DMS 273 treated with DMSO at 0.1 percent for 48 hours (cell line): ENCODE data around the gene IFNL1.
"Not testable (repeated sequence)": the region's sequence is repeated elsewhere in the genome, so short reads cannot be mapped to it uniquely, and the experiment has no call there.

Source experiments
- DNase-seq: peaks from one replicate; lab custom pipeline; 2025; lab: John Stamatoyannopoulos, UW

Gene IFNL1

DNA sequence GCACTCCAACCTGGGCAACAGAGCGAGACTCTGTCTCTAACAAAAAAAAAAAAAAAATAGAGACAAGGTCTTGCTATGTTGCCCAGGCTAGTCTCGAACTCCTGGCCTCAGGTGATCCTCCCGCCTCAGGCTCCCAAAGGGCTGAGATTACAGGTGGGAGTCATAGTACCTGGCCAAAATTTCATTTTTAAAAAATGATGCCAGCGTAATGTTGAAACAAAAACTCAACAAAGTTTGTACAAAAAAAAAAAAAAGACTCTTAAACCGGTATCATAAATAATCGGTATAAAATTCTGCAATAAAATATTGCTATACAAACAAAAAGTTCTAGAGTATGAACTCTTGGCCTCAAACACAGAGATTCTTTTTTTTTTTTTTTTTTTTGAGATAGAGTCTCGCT lies 36.1 kb downstream of the IFNL1 start:
- DNase-seq: no peak

DNA sequence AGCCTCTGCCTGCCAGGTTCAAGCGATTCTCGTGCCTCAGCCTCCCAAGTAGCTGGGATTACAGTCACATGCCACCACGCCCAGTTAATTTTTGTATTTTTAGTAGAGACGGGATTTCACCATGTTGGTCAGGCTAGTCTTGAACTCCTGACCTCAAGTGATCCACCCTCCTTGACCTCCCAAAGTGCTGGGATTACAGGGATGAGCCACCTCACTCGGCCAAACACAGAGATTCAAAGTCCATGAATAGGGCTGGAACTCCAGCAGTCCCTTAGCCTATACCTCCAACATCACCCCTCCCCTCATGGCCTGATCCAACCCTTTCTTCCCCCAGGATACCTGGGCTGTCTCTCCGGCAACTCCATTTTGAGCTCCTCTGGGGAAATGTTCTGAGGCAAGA lies 36.5 kb downstream of the IFNL1 start:
- not testable (repeated sequence) for DNase-seq

DNA sequence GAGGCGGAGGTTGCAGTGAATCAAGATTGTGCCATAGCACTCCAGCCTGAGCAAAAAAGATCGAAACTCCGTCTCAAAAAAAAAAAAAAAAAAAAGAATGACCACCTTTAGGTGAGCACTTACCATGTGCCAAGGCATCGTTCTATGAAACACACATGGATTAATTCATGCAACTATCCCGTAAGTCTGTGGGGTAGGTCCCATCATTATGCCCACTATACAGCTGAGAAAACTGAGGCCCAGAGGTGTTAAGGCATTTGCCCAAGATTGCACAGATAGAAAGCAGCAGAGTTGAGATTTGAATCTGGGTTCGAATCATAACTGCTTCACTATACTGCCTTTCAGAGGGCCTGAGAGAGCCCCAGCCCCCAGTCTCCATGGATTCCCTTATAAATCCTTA lies 37.3 kb downstream of the IFNL1 start:
- DNase-seq: no peak

- DNase-seq: no peak
Observed at GRCh38 chr19:39334444-39334976, 38.3 kb downstream of the IFNL1 start.

DNA sequence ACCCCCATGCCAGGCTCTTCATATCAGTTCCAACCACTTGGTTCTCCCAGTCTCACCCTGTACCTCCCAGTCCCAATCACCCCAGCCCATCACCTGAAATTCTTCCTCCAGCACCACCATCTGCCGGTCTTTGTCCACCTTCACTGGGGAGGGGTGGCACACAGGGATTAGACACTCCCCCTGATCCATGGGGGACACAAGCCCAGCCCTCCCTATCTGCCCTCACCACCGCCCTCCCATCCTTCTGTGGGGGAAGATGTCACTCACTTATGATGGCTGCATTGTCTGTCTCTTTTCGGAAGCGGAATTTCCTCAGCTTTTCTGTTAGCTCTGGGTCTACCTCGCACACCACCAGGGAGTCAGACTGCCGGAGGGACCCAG lies 39.0 kb downstream of the IFNL1 start:
- DNase-seq: no peak

GRCh38 chr19:39336483-39336882 lies 40.3 kb downstream of the IFNL1 start:
- no peak for DNase-seq

- no peak for DNase-seq
Observed at GRCh38 chr19:39339674-39340073, 43.5 kb downstream of the IFNL1 start.

- DNase-seq: not testable (repeated sequence)
Observed at GRCh38 chr19:39340156-39340555, 43.9 kb downstream of the IFNL1 start.

DNA sequence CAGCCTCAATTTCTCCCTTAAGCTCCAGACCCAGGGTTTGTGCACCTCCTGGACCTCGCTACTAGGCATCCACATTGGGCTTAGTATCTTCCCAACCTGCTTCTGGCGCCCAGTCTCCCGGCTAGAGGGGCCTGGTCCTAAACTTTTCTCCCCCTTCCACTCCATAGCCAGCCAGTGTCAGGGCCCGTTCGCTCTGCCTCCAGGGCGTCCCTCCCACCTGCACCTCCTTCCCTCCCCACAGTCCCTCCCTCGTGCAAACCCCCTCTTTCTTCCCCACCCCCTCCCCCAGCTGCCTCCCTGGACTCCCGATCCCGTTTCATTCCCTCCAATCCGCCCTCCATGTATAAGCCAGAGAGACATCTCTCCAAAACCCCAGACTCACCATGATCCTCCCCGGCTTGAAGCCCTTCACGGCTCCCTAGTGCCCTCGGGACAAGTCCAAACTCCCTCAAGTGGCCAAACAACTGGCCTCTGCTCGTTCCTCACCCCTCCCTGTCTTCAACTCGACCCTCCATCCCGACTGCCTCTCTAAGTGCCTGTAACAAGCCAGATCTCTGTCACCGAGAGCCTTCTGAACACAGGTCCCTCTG lies 45.0 kb downstream of the IFNL1 start:
- no peak for DNase-seq

- peak; percentile 96 for DNase-seq
Observed at GRCh38 chr19:39341719-39342604, 45.8 kb downstream of the IFNL1 start, which contains the start of gene SAMD4B. TSS of gene SAMD4B (plus strand) at chr19:39342421. CDS start at chr19:39356894, 14,473 bp downstream.

DNA sequence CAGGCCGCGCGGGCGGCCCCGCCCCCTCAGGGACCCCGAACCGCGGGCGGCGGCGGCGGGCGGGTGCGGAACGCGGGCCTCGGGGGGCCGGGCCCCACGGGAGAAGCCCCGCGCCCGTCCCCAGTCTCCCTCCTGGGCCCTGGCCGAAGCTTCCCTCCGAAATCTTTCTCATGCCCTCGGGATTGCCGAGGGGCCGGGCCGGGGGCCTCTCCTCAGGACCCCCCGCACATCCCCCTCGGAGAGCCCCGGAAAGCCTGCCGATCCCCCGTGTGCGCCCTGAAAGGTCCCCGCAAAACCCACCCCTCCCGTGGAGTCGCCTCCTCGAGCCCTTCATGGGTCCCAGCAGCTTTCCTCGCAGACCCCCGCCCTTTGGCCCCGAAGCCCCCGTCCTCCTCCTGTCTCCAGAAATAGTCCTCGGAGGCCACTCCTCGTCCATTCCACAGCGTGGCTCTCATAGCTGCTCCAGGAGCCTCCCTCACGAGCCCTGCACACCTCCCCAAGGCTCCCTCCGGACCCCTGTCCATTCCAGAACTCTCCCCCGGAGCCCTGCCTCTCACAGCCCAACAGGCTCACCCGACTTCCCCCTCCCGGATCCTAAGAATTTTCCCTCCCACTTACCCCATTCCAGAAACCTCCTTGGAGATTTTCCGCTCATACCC lies 46.6 kb downstream of the IFNL1 start:
- no peak for DNase-seq

GRCh38 chr19:39345956-39346355 lies 49.7 kb downstream of the IFNL1 start:
- DNase-seq: no peak

DNA sequence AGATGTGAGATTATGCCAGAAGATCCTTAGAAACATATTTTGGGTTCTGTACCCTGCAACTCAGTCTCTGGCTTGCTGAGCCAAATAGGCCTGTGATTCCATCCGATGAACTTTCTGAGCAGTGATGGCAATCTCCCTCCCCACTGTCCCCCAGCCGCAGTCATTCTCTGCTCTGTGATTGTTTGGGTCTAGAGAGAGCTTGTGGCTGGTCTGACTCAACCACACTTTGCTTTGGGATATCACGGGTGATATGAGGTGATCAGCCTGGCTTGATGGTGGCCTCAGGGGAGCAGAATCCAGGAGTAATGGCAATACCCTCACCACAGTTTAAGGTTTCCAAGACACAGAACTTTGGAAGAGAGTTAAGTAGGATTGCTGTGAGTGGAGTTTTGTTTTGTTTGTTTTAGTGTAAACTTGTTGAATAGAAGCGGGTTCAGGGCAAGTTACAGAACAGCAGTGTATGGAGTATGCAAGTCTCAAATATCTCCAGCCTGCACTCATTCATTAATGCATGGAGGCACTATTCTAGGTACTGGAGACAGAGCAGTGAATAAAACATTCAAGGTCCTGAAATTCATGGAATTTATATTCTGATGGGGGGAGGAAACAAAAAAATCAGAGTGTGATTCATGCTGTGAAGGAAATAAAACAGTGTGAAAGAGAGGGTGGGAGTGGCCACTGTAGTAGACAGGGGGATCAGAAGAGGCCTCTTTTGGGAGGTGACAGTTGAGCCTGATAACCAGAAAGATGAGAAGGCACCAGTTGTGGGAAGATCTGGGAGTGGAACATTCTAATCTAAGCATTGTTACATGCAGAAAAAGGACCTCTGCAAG lies 51.3 kb downstream of the IFNL1 start:
- DNase-seq: no peak
